GM19043 (cell line): ENCODE measurements around the gene SOX6.
"Not testable (repeated sequence)": the region's sequence is repeated elsewhere in the genome, so short reads cannot be mapped to it uniquely, and the experiment has no call there.

Experiments
- ATAC-seq: cut with Tn5 transposase; IDR thresholded peaks from one replicate; pipeline ENCODE4 v1.9.1; 2021; ENCODE audit warnings: low read depth; ENCODE audit not compliant: unreplicated experiment

SOX6 gene

GRCh38 chr11:16067268-16067667 is 289.1 kb downstream of the SOX6 start:
- ATAC-seq, result not testable (repeated sequence)

GRCh38 chr11:16059332-16059731 is 297.0 kb downstream of the SOX6 start:
- ATAC-seq, result no peak

GRCh38 chr11:16058671-16059070 is 297.7 kb downstream of the SOX6 start:
- no peak for ATAC-seq

- ATAC-seq, result no peak
These were observed 303.6 kb downstream of the SOX6 start for GRCh38 chr11:16052750-16053149.

- ATAC-seq, result no peak
These were observed 306.7 kb downstream of the SOX6 start for GRCh38 chr11:16049611-16050010.

- no peak for ATAC-seq
These were observed 309.3 kb downstream of the SOX6 start for GRCh38 chr11:16047073-16047472.

- ATAC-seq, result no peak
These were observed 312.7 kb downstream of the SOX6 start for GRCh38 chr11:16043617-16044016.

GRCh38 chr11:16041207-16041606 is 315.1 kb downstream of the SOX6 start:
- ATAC-seq, result no peak

- ATAC-seq, result no peak
These were observed 316.2 kb downstream of the SOX6 start for GRCh38 chr11:16040151-16040550.

- ATAC-seq, result no peak
These were observed 319.2 kb downstream of the SOX6 start for GRCh38 chr11:16037179-16037578.

- no peak for ATAC-seq
These were observed 320.1 kb downstream of the SOX6 start for GRCh38 chr11:16036218-16036617.

- ATAC-seq, result no peak
These were observed 322.3 kb downstream of the SOX6 start for GRCh38 chr11:16034074-16034473.

GRCh38 chr11:16032974-16033373 is 323.4 kb downstream of the SOX6 start:
- no peak for ATAC-seq

GRCh38 chr11:16031210-16031609 is 325.1 kb downstream of the SOX6 start:
- no peak for ATAC-seq

- ATAC-seq, result no peak
These were observed 325.7 kb downstream of the SOX6 start for GRCh38 chr11:16030664-16031063.

GRCh38 chr11:16029151-16029550 is 327.2 kb downstream of the SOX6 start:
- ATAC-seq, result not testable (repeated sequence)

GRCh38 chr11:16028419-16028818 is 327.9 kb downstream of the SOX6 start:
- ATAC-seq, result no peak

- no peak for ATAC-seq
These were observed 328.7 kb downstream of the SOX6 start for GRCh38 chr11:16027621-16028020.

GRCh38 chr11:16026849-16027248 is 329.5 kb downstream of the SOX6 start:
- no peak for ATAC-seq

- no peak for ATAC-seq
These were observed 337.4 kb downstream of the SOX6 start for GRCh38 chr11:16018931-16019330.

- no peak for ATAC-seq
These were observed 339.9 kb downstream of the SOX6 start for GRCh38 chr11:16016468-16016829.

- no peak for ATAC-seq
These were observed 340.4 kb downstream of the SOX6 start for GRCh38 chr11:16015741-16016467.
